8988T (cell line): Measurements from ENCODE around the gene GAB3.

Experiments used
- DNase-seq: peaks from one replicate; pipeline ENCODE4 v3.0.0; 2011

GAB3 gene

GRCh38 chrX:154750301-154751202, at the start of gene GAB3:
TSS of gene GAB3 (minus strand) at chrX:154751077. CDS start at chrX:154751025, 52 bp downstream.
- no peak for DNase-seq

GRCh38 chrX:154799556-154800348, 48.9 kb upstream of the GAB3 start:
- no peak for DNase-seq

- no peak for DNase-seq
Measured at GRCh38 chrX:154797006-154797405, 46.1 kb upstream of the GAB3 start.

GRCh38 chrX:154795016-154795415, 44.1 kb upstream of the GAB3 start:
- no peak for DNase-seq

- no peak for DNase-seq
Measured at GRCh38 chrX:154793084-154793795, 42.4 kb upstream of the GAB3 start.

GRCh38 chrX:154791939-154792338, 41.1 kb upstream of the GAB3 start:
- no peak for DNase-seq

GRCh38 chrX:154791467-154791866, 40.6 kb upstream of the GAB3 start:
- DNase-seq: no peak

GRCh38 chrX:154785716-154786115, 34.8 kb upstream of the GAB3 start:
- no peak for DNase-seq

GRCh38 chrX:154784149-154784995, 33.5 kb upstream of the GAB3 start:
- DNase-seq: no peak

- no peak for DNase-seq
Measured at GRCh38 chrX:154780968-154781367, 30.1 kb upstream of the GAB3 start.

GRCh38 chrX:154779261-154779660, 28.4 kb upstream of the GAB3 start:
- no peak for DNase-seq

- no peak for DNase-seq
Measured at GRCh38 chrX:154776753-154777152, 25.9 kb upstream of the GAB3 start.

- DNase-seq: no peak
Measured at GRCh38 chrX:154775419-154776349, 24.8 kb upstream of the GAB3 start.

GRCh38 chrX:154774622-154775021, 23.7 kb upstream of the GAB3 start:
- no peak for DNase-seq

- peak; percentile 52 for DNase-seq
Measured at GRCh38 chrX:154762537-154763296, 11.8 kb upstream of the GAB3 start, which contains the start of gene DKC1. TSS of gene DKC1 (plus strand) at chrX:154762864. CDS start at chrX:154762966, 102 bp downstream.

GRCh38 chrX:154761977-154762536, 11.2 kb upstream of the GAB3 start:
- no peak for DNase-seq

- DNase-seq: no peak
Measured at GRCh38 chrX:154758696-154759095, 7.8 kb upstream of the GAB3 start.

- DNase-seq: no peak
Measured at GRCh38 chrX:154751669-154752271, 893 bp upstream of the GAB3 start.

- no peak for DNase-seq
Measured at GRCh38 chrX:154751203-154751668, 359 bp upstream of the GAB3 start.
